Transverse colon (tissue), 4 donors: ENCODE results near the gene EVPL.

Experiments used
- EP300 ChIP-seq: sonication (generic); formaldehyde crosslinking; IDR thresholded peaks from one replicate; pipeline ENCODE4 v1.6.1; 2017; ENCODE audit warnings: antibody characterized with exemption, low read depth
- POLR2A ChIP-seq: fragments of 450-650 bp; IDR thresholded peaks from one replicate; pipeline ENCODE4 v1.6.1; 2016; ENCODE audit warnings: antibody characterized with exemption, mild to moderate bottlenecking, moderate library complexity
- POLR2AphosphoS5 ChIP-seq, 3 donors: sonication (generic); formaldehyde crosslinking; IDR thresholded peaks; one replicate each; pipeline ENCODE4 v1.6.1; 2016; ENCODE audit warnings: antibody characterized with exemption in 3 of 3
- TF ChIP-seq, protein P1 (sequence below), 5 experiments: fragments of 200-600 bp in 3 of 5; fragments of 450-650 bp in 2 of 5; sonication (generic) in 3 of 5; IDR thresholded peaks; 1 replicate in 2 of 5; 2 replicates in 3 of 5; pipeline ENCODE4 v1.5.1; 2016 to 2017; ENCODE audit warnings: antibody characterized with exemption in 5 of 5, inconsistent platforms in 3 of 5, mild to moderate bottlenecking in 2 of 5, moderate library complexity in 1 of 5

DNA sequence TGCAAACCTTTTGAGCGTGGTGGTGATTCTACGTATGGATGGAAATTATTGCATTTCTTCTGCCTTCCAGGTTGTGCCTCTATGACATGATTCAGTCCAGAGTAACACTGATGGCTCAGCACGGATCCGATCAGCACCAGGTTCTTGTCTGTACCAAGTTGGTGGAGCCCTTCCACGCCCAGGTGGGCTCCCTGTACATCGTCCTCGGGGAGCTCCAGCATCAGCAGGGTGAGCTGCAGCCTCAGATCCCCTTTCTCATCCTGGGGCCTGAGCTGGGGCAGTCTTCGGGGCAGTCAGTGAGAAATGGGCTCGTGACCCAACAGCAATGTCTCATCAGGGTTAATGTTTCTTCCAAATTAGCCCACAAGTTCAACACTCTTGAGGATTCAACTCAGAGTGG, 35.7 kb downstream of the EVPL start:
- TF ChIP-seq, protein P1, sequence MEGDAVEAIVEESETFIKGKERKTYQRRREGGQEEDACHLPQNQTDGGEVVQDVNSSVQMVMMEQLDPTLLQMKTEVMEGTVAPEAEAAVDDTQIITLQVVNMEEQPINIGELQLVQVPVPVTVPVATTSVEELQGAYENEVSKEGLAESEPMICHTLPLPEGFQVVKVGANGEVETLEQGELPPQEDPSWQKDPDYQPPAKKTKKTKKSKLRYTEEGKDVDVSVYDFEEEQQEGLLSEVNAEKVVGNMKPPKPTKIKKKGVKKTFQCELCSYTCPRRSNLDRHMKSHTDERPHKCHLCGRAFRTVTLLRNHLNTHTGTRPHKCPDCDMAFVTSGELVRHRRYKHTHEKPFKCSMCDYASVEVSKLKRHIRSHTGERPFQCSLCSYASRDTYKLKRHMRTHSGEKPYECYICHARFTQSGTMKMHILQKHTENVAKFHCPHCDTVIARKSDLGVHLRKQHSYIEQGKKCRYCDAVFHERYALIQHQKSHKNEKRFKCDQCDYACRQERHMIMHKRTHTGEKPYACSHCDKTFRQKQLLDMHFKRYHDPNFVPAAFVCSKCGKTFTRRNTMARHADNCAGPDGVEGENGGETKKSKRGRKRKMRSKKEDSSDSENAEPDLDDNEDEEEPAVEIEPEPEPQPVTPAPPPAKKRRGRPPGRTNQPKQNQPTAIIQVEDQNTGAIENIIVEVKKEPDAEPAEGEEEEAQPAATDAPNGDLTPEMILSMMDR (IDR thresholded peaks at IDR 0.05): no peak
- no peak for TF ChIP-seq POLR2AphosphoS5 (IDR thresholded peaks at IDR 0.05)
- no peak for TF ChIP-seq EP300
- TF ChIP-seq POLR2A: no peak
